ENCODE data around the gene TREML4. TPM values are rescaled to one million over a fixed set of nuclear protein-coding genes. Genes with fewer than 3 reads are reported as not detected.
"Not testable (repeated sequence)": the region's sequence is repeated elsewhere in the genome, so short reads cannot be mapped to it uniquely, and the experiment has no call there.

TREML4 gene
- total RNA-seq, 1 donor from 2014 or later, result not detected

- no peak overlapping the region for H3K27ac Mint-ChIP-seq (ENCODE audit: unreplicated experiment)
- H3K4me1 Mint-ChIP-seq (ENCODE audit: low read depth, unreplicated experiment), result no peaks in the 10 kb centered on the region
- H3K27me3 Mint-ChIP-seq (ENCODE audit: unreplicated experiment), result peaks cover 7% of the 10 kb centered on the region
- TF ChIP-seq CTCF (IDR thresholded peaks at IDR 0.05; ENCODE audit: partially characterized antibody, unreplicated experiment), result no peak
- H3K9me3 Mint-ChIP-seq (ENCODE audit: unreplicated experiment), result peaks cover 3% of the 10 kb centered on the region
- H3K36me3 Mint-ChIP-seq (ENCODE audit: unreplicated experiment), result peaks cover 5% of the 10 kb centered on the region
- no peak overlapping the region for H3K4me3 Mint-ChIP-seq (ENCODE audit: unreplicated experiment)
- no peak for DNase-seq
These were observed 43.4 kb upstream of the TREML4 start for GRCh38 chr6:41184761-41185160.

GRCh38 chr6:41186031-41186562, 42.1 kb upstream of the TREML4 start:
- no peaks in the 10 kb centered on the region for H3K4me1 Mint-ChIP-seq (ENCODE audit: low read depth, unreplicated experiment)
- peaks cover 9% of the 10 kb centered on the region for H3K36me3 Mint-ChIP-seq (ENCODE audit: unreplicated experiment)
- no peak overlapping the region for H3K4me3 Mint-ChIP-seq (ENCODE audit: unreplicated experiment)
- H3K9me3 Mint-ChIP-seq (ENCODE audit: unreplicated experiment), result peaks cover 6% of the 10 kb centered on the region
- peaks cover 5% of the 10 kb centered on the region for H3K27me3 Mint-ChIP-seq (ENCODE audit: unreplicated experiment)
- no peak for TF ChIP-seq CTCF (IDR thresholded peaks at IDR 0.05; ENCODE audit: partially characterized antibody, unreplicated experiment)
- H3K27ac Mint-ChIP-seq (ENCODE audit: unreplicated experiment), result no peak overlapping the region
- no peak for DNase-seq

GRCh38 chr6:41187924-41188886, 39.9 kb upstream of the TREML4 start:
- H3K27ac Mint-ChIP-seq (ENCODE audit: unreplicated experiment), result no peak overlapping the region
- H3K4me3 Mint-ChIP-seq (ENCODE audit: unreplicated experiment), result no peak overlapping the region
- DNase-seq, result no peak
- H3K4me1 Mint-ChIP-seq (ENCODE audit: low read depth, unreplicated experiment), result no peaks in the 10 kb centered on the region
- peaks cover 9% of the 10 kb centered on the region for H3K36me3 Mint-ChIP-seq (ENCODE audit: unreplicated experiment)
- no peak for TF ChIP-seq CTCF (IDR thresholded peaks at IDR 0.05; ENCODE audit: partially characterized antibody, unreplicated experiment)
- H3K27me3 Mint-ChIP-seq (ENCODE audit: unreplicated experiment), result peaks cover 4% of the 10 kb centered on the region
- H3K9me3 Mint-ChIP-seq (ENCODE audit: unreplicated experiment), result peaks cover 4% of the 10 kb centered on the region

- not testable (repeated sequence) for H3K4me1 Mint-ChIP-seq (ENCODE audit: low read depth, unreplicated experiment)
These were observed 39.1 kb upstream of the TREML4 start for GRCh38 chr6:41189046-41189445.

GRCh38 chr6:41189967-41190366, 38.2 kb upstream of the TREML4 start:
- DNase-seq, result no peak
- Mint-ChIP-seq H3K4me1 (ENCODE audit: low read depth, unreplicated experiment) (no peaks in the 10 kb centered on the region), H3K36me3 (ENCODE audit: unreplicated experiment) (peaks cover 9% of the 10 kb centered on the region), H3K27me3 (ENCODE audit: unreplicated experiment) (peaks cover 3% of the 10 kb centered on the region), H3K4me3 (ENCODE audit: unreplicated experiment) (no peak overlapping the region), H3K9me3 (ENCODE audit: unreplicated experiment) (peaks cover 4% of the 10 kb centered on the region), H3K27ac (ENCODE audit: unreplicated experiment) (no peak overlapping the region)
- TF ChIP-seq CTCF (IDR thresholded peaks at IDR 0.05; ENCODE audit: partially characterized antibody, unreplicated experiment), result no peak

More at GRCh38 chr6:41189046-41189445, 39.1 kb upstream of the TREML4 start:
- not testable (repeated sequence) for H3K27ac Mint-ChIP-seq (ENCODE audit: unreplicated experiment); DNase-seq; H3K4me3 Mint-ChIP-seq (ENCODE audit: unreplicated experiment); H3K27me3 Mint-ChIP-seq (ENCODE audit: unreplicated experiment); H3K9me3 Mint-ChIP-seq (ENCODE audit: unreplicated experiment); H3K36me3 Mint-ChIP-seq (ENCODE audit: unreplicated experiment)
